IMR-90 (cell line): Measurements from ENCODE around the gene ACRBP.

Source experiments
- CTCF ChIP-seq: conservative IDR thresholded peaks from 2 replicates; pipeline ENCODE4 v1.5.1; 2012; ENCODE audit warnings: mild to moderate bottlenecking, low read depth, low read length, improper control_type of control experiment
- ELK1 ChIP-seq: fragments of 150-350 bp; IDR thresholded peaks from 2 replicates; pipeline ENCODE4 v1.6.1; 2016; ENCODE audit warnings: low read depth, mild to moderate bottlenecking, low read length, moderate library complexity, borderline replicate concordance
- MAZ ChIP-seq: IDR thresholded peaks from 2 replicates; pipeline ENCODE4 v1.6.1; 2012; ENCODE audit warnings: low read depth, mild to moderate bottlenecking, low read length, improper control_type of control experiment, moderate library complexity, borderline replicate concordance
- NFE2L2 ChIP-seq: fragments of 150-350 bp; IDR thresholded peaks from 2 replicates; pipeline ENCODE4 v1.6.1; 2016; ENCODE audit warnings: low read depth, mild to moderate bottlenecking, low read length
- POLR2A ChIP-seq: IDR thresholded peaks from 2 replicates; pipeline ENCODE4 v1.6.1; 2012; ENCODE audit warnings: mild to moderate bottlenecking, low read depth, low read length
- RCOR1 ChIP-seq: IDR thresholded peaks from 2 replicates; pipeline ENCODE4 v1.6.1; 2012; ENCODE audit warnings: mild to moderate bottlenecking, low read length, improper control_type of control experiment; ENCODE audit not compliant: insufficient replicate concordance
- RFX5 ChIP-seq: IDR thresholded peaks from 2 replicates; pipeline ENCODE4 v1.8.0; 2012; ENCODE audit warnings: low read depth, mild to moderate bottlenecking, low read length, moderate library complexity

- TF ChIP-seq CTCF: no peak
- TF ChIP-seq POLR2A: no peak
- no peak for TF ChIP-seq RFX5
- no peak for TF ChIP-seq ELK1
- no peak for TF ChIP-seq RCOR1
- no peak for TF ChIP-seq NFE2L2
- TF ChIP-seq MAZ: no peak
Observed at GRCh38 chr12:6643569-6644256, 3.5 kb downstream of the ACRBP start.
